SKM-1 (cell line): ENCODE data around the gene PPIL1.
A peak's percentile ranks its signal among the peaks of the same experiment; 100 is the strongest.

ENCODE experiments used
- DNase-seq: peaks from one replicate; lab custom pipeline; 2025; ENCODE audit not compliant: unreplicated experiment; lab: John Stamatoyannopoulos, UW

The PPIL1 gene

DNA sequence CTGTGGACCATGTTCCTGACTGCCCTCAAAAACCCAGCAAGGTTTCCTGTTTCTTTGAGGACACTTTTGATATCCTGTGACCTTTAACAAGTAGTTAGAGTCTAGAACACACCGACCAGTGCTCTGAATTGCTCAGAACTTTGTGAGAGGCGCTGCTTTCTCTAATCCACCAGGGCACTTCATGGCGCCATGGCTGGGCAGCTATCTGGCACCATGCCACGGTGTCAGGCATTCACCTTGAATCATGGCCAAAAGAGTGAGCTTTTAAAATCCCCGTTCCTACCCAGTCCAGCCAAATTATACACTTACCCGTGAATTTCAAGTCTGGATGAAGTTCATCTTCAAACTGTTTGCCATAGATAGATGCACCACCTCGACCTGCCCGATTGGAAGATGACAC is 18.3 kb downstream of the PPIL1 start:
- no peak for DNase-seq

DNA sequence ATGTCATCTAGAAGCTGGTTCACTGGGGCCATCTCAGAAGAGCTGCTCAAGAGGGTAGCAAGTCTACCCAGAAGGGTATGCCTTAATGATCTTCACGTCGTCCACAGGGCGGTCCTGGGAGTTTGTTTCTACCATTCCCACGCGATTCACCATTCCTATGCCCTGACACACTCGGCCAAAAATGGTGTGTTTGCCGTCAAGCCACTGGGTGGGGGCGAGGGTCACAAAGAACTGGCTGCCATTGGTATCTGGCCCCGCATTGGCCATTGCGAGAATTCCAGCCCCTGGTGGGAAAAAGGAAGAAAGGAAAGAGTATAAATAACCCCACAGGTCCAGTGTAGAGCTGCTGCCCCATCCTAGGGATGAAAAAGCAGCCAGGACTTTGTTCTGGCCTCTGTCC is 18.9 kb downstream of the PPIL1 start:
- DNase-seq, result no peak

DNA sequence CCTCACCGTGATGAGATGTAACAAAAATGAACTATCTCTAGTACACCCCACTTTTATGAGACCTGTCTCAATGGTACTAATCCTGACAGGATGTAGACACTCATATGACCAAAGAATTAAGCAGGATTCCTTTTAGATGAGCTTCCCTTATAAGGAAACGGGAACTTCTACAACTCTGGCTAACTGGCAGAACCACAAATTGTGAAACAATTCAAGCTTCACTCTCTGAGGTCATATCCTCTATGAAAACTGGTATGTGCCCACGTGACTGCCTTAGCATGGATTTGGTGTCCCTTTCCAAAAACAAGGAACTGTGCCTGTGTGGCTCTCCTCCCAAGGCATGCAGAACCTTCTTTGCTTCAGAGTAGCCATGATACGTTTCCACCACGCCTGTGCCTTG is 21.3 kb downstream of the PPIL1 start:
- DNase-seq, result peak; percentile 96

DNA sequence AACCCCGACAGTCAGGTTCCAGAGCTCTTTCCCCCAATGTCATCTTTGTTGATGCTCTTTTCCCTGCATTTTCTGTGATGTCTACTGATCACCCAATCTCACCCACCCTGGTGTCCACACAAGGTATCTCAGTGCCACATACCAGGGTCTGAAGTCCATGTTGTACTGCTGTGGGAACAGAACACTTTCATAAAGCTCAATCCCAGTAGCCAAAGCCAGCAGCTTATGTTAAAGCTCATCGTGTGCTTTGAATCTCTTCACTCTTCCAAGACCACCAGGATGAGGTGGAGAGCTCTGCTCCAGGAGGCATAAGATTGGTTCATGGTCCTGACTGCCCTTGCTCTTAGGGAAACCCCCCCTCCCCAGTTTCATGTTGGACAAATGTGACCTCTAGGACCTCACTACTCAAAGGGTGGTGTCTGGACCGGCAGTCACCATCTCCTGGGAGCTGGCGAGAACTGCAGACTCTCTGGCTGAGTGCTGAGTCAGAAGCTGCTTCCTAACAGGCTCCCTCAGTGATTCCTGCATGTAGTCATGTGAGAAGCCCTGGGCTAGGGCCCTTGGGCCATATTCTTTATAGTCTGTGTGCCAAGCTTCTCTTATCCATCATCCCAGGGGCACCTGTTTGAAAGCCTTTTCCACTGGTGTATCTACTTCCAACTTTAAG is 22.0 kb downstream of the PPIL1 start:
- DNase-seq, result no peak

DNA sequence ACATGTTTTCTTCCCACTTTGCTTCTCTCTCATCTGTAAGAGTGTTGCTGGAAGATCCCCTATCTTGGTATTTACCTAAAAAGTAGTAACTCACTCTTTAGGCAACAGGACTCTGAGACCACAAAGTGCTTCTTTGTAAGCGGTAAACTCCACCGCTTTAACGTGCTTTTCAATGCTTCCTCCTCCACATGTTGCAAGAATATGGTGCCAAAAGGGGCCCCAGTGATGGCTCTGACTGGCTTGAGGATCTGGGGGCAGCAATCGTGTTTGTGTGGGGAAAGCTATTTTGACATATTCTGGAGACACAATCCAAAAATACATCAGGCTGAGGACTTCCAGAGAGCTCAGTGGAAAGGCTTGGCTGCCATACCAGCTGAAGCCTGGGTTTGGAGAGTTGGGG is 23.0 kb downstream of the PPIL1 start:
- peak; percentile 52 for DNase-seq

DNA sequence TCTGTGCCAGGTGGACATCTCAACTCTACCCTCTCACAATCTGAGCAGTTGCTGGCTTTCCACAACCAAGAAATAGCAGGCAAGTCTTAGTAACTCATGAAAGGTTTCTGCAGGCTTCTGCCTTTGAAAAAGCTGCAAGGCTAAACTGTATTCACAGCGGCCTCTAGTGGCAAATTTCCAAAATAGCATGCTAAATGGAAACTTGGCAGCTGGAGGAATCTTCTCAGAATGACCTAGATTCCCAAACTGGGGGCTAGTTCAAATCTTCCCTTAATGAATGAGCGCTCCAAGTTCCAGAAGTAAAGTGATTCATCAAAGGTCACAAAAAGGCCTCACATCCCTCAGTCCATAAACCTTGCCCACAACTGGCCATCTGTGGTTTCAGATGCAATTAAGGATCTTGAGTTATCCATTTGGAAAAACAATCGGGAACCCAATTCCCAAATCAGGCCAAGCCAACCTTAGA is 23.4 kb downstream of the PPIL1 start:
- peak; percentile 39 for DNase-seq

DNA sequence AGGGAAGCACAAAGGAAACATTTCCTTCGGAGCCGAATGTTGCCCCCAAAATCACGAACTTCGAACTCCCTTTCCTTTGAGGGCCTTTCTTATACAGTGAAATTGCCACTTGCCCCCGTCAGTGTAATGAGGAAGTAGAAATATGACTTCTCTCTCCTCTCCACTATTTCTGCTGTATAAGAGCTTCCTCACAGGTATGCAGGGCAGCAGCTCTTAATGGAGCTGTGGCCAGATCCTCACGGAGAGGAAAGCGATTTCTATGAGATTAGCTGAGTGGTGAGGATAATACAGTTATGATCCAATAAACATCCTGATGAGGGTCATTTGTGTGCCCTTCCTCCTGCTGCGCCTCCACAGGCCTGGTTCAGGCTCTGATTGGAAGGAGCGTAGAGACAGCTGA is 24.6 kb downstream of the PPIL1 start:
- peak; percentile 25 for DNase-seq

DNA sequence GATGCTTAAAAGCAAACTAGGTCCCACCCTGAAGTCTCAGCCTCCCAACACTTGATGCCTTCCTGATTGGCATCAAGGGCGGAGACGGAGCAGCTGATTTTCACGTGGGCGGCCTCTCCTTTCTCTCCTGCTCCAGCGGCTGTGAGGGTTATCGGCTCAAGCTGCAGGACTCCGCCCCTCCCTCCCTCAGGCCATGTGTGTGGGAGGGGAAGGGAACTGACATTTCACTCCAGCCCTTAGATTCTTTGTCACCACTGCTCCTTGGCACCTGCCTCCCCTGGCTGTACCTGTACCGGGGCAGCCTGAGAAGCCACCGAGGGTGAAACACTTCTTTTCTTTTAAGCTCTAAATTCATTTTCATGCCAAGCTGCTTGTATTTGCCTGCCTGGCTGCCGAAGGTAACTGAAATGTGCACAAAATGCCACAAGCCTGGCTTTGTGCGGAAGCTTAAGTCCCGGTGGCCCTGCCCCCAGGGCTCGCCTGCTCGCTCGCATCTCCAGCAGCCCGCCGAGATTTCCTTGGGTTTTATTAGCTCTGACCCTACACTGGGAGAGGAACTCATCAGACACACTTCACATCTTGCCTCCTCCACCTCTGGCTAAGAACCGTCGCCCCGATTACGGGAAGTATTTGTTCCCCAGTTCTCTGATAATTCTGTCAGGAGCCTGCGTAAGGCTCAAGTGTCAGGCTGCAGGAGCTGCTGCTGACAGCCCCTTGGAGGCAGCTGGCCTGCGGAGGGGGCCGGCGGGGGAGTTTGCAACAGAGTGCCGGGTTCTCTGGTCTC is 25.8 kb downstream of the PPIL1 start:
- no peak for DNase-seq

DNA sequence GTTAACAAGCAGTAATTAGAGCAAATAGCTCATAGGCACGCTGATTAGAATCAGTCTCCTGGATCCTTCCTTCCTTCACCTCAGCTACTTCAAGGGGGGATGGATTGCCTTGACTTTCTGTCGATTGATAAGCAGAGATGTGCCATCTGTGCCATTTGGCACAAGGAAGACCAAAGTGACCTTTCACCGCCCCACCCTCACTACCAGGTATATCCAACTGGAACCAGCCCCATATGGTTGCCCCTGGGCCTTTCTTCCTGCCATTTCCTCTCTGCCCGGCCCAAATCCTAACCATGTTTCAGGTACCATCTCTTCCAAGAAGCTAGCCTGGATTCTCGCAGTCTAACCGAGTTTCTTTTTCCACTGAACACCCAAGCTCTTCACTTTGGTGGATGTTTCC is 26.6 kb downstream of the PPIL1 start:
- no peak for DNase-seq

DNA sequence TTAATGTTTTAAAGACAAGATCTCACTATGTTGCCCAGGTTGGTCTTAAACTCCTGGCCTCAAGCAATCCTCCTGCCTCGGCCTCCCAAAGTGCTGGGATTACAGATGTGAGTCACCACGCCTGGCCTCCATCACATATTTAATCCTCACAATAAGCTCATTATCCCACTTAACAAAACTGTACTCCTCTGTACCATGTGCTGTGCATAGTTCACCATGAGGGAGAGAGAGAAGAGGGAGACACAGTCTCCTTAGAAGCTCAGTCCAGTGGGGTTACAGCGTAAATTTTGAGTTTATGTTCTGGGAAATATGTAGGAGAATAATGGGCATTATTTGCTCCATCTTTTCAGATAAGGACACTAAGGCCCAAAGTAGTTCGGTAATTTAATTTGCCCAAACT is 27.5 kb downstream of the PPIL1 start:
- DNase-seq, result no peak

DNA sequence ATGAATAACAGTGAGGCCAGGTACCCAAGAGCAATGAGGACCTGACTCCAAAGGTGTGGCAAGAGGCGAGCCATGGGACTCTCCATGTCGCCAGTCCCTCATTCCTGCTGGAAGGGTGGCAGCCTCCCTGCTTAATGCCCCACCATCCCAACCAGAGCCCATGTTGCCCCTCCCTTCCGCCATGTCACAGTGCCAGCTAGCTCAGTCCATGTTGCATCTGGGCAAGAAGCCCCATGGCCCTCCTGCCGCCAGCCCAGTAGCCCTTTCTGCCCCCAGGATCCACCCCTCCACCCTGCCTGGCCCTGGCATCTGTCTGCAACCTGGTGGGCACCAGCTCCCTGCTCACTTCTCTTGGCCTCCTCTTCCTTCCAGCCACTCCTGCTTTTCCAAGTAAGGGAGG is 29.4 kb downstream of the PPIL1 start:
- DNase-seq, result no peak

DNA sequence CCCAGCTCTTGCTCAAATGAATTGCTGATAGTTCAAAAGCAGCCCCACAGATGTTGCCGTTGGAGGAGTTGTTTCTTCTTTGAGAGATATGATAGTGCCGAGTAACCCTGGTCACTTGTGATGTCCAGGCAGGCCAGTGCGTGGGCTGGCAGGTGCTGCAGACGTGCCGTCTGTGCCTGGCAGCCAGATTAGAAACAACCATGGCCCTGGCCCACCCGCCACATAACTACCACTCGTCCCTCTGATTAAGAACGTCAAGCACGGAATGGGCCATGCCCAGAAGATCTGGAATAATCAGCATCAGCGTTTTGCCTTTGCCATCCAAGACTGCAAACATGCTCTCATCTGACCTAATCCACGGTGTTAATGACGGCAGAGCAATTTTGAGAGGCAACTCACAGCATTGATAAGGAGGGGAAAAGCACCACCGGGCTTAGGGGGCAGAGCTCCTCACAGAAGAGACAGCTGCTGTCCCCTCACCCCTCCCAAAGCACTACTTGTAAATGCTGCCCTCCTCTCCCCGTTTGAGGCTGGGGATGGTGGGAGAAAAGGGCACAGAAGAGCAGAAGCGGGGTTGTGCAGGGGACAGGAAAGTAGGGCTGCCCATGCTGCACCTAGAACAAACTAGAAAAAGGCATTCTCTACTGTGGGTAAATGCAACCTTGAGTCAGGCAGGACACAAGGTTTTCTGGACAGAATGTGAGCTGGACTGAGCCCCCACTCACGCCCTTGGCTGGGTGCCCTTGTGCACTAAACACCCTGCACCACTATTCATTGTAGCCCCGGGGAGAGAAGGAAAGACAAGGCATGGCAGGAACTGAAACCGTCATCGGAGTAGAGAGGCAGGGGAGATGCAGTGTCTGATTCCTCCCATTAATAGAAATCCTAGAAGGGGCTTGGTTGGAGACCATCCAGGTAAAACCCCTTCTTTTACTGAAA is 30.1 kb downstream of the PPIL1 start:
- DNase-seq, result no peak

DNA sequence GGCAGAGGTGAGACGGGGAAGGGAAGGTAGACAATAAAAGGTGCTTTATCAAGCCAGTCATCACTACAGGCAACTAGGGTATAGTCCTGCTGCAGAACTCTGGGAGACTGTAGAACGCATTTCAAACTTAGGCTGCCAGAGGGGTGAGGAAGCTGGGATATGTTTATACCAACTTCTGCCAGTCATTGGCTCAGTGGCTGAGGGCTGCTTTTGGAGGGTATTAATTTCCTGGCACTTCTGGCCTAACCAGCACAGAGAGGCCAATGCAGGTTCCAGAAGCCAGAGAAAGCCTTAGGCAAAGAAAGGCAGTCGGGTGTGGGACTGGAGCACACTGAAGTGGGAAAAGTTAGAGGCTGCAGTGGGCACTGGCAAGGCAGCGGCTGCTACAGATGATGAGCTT is 31.4 kb downstream of the PPIL1 start:
- no peak for DNase-seq

DNA sequence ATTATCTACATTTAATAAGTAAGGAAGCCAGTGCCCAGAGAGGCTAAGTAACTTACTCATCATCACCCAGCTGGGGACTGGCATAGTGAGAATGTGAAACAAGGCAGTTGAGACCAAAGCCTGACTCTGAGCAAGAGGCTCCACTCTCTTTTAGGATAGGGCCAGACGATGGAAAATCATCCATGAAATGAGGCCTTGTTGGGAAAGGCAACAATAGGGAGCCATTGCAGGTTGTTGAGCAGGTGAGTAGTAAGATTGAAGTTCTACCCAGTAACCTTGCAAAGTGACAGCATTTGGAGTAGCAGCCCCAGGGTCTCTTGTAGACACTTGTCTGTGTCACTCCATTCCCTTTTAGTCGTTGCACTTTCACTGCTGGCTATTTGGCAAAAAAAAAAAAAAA is 32.8 kb downstream of the PPIL1 start:
- DNase-seq, result no peak

DNA sequence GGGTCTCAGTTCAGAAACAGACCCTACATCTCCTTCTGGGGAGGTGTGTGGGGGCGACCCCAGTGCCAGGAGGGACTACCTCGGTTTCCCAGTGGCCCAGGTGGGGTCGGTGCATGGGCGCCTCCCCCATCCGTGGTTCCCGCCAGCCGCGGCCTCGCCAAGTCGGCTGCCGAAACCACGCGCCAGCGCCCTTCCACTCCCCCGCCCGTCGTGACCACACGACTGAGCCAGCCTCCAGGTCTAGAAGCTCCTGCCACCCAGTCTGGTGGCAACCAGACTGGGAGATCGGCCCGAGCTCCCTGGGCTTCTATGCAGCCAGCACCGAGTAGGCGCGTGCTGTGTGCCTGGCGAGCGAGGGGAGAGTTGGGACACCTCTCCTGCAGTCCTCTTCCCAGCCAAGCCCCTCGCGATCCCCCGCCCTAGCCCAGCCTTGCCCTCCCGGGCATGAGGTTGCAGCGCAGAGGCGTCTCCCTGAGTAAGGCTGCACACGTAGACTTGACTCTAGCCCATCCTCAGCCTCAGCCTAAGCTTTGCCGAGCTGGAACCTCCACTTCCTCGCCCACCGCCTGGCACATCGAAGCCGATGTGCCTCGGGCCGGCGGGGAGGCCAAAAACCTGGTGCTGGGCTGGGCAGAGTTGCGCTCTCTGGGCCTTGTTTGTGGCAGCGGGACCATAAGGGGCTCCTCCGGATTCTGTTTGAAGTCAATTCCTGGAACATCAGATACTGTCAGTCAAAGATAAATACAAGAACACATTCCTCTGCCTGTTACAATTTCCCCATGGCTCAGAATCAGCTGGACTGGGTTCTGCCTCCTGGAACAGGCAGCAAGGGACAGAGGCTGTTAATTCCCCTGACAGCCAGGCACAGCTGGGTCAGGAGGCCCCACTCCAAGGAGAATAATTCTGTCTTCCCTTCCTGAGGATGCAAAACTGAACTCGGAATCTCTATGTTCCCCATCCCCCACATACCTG is 33.9 kb downstream of the PPIL1 start:
- no peak for DNase-seq

DNA sequence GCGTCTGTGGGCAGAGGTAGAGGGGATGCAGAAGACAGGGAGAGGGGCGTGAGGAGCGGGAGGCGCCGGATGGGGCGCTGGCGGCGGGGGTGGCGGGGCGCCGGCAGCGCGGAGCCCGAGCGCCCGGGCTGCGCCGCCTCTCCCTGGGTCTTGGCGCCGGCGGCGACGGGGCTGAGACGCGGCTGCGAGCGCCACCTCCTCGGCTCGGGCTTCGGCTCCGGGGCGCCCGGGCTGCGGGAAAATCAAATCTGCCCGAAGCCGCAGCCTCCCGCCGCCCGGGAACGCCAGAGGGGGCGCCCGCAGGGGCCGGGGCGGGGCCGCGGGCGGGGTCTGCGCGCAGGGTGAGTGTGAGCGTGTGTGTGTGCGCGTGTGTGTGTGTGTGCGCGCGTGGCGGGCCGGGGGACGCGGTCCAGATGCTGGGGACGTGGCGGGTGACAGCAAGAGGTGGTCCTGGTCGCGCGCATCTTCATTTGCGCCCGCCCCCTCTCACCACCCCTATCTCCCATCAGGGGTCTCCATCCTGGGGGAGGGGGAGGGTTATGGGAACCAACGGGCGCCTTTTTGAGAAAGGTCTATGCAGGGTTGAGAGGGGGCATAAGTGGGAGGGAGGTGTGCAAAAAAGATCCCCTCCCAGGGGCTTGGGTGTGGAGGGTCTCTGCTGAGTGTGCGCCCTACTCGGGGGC is 34.7 kb downstream of the PPIL1 start:
- no peak for DNase-seq

DNA sequence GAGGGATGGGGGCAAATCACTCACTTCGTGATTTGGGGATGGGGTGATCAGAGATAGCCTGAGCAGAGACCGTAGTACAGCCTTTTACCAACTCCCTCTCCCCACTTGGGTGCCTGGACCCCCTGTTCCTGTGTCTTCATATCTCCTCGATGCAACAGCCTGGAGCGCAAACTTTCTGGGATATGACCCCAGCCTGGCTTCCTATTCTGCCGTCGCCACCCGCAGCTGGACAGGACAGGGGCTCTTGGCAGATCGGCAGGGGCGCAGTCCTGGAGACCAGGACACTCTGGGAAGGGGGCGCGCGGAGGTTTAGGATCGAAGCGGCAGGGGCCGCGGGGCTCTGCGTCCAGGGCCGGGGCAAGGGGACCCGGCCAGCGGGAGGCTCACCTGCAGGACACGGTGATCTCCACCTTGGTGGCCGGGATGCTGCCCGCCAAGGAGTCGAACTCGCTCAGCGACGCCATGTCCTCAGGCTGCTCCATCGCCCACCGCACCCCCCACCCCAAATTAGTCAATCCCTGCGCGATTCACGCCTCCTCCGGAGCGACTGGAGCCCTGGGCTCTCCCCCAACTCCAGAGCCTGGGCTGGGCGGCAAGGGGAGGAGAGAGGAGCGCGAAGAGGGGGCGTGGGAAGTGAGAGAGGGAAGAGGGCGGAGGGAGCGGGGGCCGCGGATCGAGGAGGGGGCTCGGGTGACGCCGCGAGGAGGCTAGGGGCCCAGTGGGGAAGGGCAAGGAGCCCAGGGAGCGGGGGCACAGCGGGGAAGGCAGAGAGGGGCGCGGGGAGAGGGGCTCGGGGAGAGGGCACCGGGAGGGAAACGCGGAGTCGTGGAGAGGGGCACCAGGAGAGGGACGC is 35.5 kb downstream of the PPIL1 start, which contains the start of gene CPNE5:
TSS of gene CPNE5 (minus strand) at position 549 of the 853 bp plus-strand sequence. CDS start at position 482, 67 bp downstream.
- no peak for DNase-seq

DNA sequence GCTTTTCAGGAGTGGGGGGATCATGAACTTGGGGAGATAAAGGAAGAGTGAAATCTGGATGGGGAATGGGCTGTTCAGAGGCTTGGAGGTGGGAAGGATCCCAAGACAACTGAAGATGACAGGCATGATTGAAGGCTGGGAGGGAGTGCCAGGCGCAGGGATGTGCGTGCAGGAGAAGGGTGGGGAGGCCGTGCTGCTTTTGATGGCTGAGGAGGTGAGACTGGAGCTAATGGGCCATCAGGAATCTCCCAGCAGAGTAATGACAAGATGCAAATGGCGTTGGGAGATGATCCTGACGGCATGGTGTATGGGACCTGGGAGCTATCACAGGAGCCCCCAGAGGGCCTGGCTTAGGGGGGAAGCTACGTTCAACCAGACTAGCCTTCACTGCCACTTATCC is 36.9 kb downstream of the PPIL1 start:
- DNase-seq, result no peak

DNA sequence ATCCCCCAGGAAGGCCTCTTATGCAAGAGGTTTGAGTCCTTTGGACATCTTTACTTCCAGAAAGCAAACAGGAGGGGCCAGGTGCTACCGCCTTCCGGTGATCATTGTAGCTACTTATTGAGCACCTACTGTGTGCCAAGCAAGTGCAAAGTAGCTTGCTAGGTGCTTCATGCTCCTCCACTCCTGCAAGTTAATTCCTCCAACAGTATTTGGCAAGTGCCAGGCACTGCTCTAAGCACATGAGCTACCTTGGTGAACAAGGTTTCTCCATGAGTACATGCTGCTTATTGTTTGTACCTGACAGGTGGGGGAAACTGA is 37.6 kb downstream of the PPIL1 start:
- DNase-seq, result no peak
